Islet of Langerhans (tissue), 1 donor: ENCODE results near the gene CNTN5.
"Not testable (repeated sequence)": the region's sequence is repeated elsewhere in the genome, so short reads cannot be mapped to it uniquely, and the experiment has no call there.

Experiments
- FAIRE-seq: peaks from one replicate; lab custom pipeline; 2011; peaks lifted over from hg19 to GRCh38; lab: Jason Lieb, UNC

Gene CNTN5

GRCh38 chr11:99277281-99277680 is 256.5 kb downstream of the CNTN5 start:
- FAIRE-seq = peak; percentile 100

- FAIRE-seq = no peak
Measured at GRCh38 chr11:99279266-99279665, 258.5 kb downstream of the CNTN5 start.

GRCh38 chr11:99281331-99281730 is 260.6 kb downstream of the CNTN5 start:
- no peak for FAIRE-seq

GRCh38 chr11:99297925-99298324 is 277.2 kb downstream of the CNTN5 start:
- not testable (repeated sequence) for FAIRE-seq

GRCh38 chr11:99307510-99308088 is 286.9 kb downstream of the CNTN5 start:
- FAIRE-seq = no peak

- FAIRE-seq = no peak
Measured at GRCh38 chr11:99311870-99312269, 291.1 kb downstream of the CNTN5 start.

- FAIRE-seq = no peak
Measured at GRCh38 chr11:99316776-99317520, 296.2 kb downstream of the CNTN5 start.

GRCh38 chr11:99320769-99321290 is 300.1 kb downstream of the CNTN5 start:
- FAIRE-seq = no peak

GRCh38 chr11:99325847-99326246 is 305.1 kb downstream of the CNTN5 start:
- no peak for FAIRE-seq

- FAIRE-seq = no peak
Measured at GRCh38 chr11:99327066-99327465, 306.3 kb downstream of the CNTN5 start.

- FAIRE-seq = no peak
Measured at GRCh38 chr11:99327527-99327926, 306.8 kb downstream of the CNTN5 start.

- no peak for FAIRE-seq
Measured at GRCh38 chr11:99333621-99334020, 312.9 kb downstream of the CNTN5 start.

- FAIRE-seq = no peak
Measured at GRCh38 chr11:99343117-99343516, 322.4 kb downstream of the CNTN5 start.

- no peak for FAIRE-seq
Measured at GRCh38 chr11:99349151-99349673, 328.5 kb downstream of the CNTN5 start.

GRCh38 chr11:99351624-99352023 is 330.9 kb downstream of the CNTN5 start:
- no peak for FAIRE-seq

- FAIRE-seq = no peak
Measured at GRCh38 chr11:99352642-99353041, 331.9 kb downstream of the CNTN5 start.

GRCh38 chr11:99366546-99366945 is 345.8 kb downstream of the CNTN5 start:
- FAIRE-seq = no peak

- peak; percentile 62 for FAIRE-seq
Measured at GRCh38 chr11:99368583-99368982, 347.8 kb downstream of the CNTN5 start.

- FAIRE-seq = peak; percentile 99
Measured at GRCh38 chr11:99370549-99371216, 349.9 kb downstream of the CNTN5 start.

GRCh38 chr11:99371257-99371656 is 350.5 kb downstream of the CNTN5 start:
- no peak for FAIRE-seq

GRCh38 chr11:99376463-99376862 is 355.7 kb downstream of the CNTN5 start:
- no peak for FAIRE-seq

- FAIRE-seq = no peak
Measured at GRCh38 chr11:99383648-99384245, 363.0 kb downstream of the CNTN5 start.

GRCh38 chr11:99391245-99391644 is 370.5 kb downstream of the CNTN5 start:
- FAIRE-seq = no peak
